GM19395 (cell line): ENCODE measurements around the gene SBNO2.

ENCODE experiments used
- ATAC-seq: cut with Tn5 transposase; IDR thresholded peaks from one replicate; pipeline ENCODE4 v1.9.1; 2021; ENCODE audit warnings: mild to moderate bottlenecking, moderate library complexity; ENCODE audit not compliant: unreplicated experiment

SBNO2 gene

DNA sequence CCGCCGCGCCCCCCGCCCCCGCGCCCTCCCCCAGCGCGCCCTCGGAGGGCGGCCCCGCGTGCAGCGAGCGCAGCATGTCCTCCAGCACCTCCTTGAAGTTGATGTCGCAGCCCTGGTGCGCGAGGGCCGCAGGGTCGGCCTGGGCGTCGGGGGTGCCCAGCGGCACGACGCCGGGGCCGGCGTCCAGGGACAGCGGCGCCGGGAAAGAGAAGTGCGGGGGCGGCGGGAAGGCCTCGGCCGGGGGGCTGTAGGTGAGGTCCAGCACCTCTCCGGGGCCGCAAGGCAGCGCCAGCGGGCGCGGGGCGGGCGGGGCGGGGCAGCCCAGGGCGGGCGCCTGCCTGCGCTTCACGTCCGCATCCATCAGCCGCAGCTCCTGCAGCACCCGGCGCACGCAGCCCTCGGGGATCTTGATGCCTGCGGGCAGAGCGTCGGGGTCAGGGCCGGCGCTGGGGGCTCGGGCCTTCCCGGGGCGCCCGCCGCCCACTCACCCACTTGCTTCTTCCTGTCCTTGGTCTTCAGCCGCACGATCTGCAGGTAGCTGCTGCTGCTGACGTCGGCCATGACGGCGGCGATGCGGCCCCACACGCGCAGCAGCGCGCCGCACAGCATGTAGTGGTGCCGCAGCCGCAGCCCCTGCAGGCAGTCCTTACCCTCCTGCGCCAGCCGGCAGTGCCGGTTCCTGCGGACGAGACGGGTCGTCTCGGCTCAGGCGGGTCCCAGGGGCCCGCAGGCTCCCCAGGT lies 65.6 kb downstream of the SBNO2 start:
- ATAC-seq: no peak

DNA sequence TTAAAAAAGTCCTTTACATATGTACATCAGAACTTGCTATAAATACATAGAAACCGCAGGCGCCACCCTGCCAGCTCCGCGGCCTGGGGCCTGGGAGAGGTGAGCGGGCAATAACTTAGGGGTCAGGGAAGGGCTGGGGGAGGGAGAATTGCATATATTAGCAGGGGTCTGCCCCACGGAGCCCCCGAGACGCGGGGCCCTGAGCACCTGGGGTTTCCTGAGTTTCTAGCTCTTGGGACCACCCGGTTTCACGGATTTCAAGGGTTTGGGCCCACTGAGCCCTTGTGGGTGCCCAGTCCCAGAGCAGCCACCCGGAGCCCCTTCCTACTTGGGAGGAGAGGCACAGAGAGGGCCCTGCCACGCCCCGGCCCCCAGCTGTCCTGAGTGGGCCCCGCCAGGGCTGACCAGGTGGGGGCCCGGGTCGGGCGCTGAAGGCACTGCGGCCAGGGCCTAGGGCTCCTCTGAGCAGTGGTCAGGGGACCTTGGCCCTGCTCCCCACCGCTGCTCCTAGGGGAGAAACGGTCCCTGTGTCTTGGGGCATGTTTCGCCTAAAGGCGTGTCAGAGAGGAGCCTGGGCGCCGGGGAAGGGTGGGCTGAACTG lies 66.3 kb downstream of the SBNO2 start:
- ATAC-seq: no peak

- no peak for ATAC-seq
These were observed 67.0 kb downstream of the SBNO2 start for GRCh38 chr19:1106841-1107660.

DNA sequence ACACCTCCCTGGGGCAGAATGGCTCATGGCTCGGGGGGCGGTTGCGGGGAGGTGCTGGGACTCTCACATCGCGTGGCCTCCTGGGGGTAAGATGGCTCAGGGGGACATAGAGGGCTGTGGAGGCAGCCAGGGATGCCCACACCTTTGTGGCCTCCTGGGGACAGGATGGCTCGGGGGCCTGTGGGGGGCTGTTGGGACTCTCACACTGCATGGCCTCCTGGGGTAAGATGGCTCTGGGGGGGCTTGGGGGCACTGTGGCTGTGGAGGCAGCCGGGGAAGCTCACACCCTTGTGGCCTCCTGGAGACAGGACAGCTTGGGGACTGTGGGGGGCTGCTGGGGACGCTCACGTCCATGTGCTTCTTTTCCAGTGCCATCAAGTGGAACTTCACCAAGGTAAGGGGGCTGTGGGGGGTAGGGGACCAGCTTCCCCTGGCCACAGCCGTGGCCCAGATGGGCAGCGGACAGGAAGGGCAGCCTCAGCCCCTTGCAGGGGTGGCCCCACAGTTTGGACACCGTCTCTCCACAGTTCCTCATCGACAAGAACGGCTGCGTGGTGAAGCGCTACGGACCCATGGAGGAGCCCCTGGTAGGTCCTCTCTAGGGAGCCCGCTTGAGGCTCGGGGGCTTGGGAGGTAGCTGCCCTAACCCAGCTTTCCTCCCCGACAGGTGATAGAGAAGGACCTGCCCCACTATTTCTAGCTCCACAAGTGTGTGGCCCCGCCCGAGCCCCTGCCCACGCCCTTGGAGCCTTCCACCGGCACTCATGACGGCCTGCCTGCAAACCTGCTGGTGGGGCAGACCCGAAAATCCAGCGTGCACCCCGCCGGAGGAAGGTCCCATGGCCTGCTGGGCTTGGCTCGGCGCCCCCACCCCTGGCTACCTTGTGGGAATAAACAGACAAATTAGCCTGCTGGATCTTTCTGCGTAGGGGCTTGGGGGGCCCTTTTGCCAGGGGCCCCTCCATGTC lies 67.9 kb downstream of the SBNO2 start:
- no peak for ATAC-seq

GRCh38 chr19:1105008-1105872 lies 68.8 kb downstream of the SBNO2 start:
- no peak for ATAC-seq

- ATAC-seq: peak; percentile 33
These were observed 69.6 kb downstream of the SBNO2 start for GRCh38 chr19:1104311-1105007.

DNA sequence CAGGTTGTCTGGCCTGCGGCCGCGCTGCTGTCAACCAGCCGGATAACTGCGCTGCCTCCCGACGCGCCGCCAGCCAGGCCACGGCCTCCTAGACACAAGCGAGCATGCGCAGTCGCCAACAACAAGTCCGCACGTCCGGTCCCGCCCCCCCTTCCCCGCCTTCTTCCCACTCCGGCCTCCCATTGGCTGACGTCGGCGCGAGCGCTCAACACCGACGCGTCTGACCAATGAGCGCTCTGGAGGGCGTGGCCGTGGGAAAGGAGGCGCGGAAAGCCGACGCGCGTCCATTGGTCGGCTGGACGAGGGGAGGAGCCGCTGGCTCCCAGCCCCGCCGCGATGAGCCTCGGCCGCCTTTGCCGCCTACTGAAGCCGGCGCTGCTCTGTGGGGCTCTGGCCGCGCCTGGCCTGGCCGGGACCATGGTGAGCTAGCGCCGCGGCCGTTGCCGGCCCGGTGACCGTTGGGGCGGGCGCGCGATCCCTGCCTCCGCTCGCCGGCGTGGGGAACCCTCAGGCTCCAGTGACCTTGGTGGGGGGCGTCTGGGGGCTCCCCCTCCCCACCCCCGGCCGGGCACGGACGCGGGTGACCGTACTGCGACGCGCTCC lies 70.3 kb downstream of the SBNO2 start, which contains the start of gene GPX4:
GPX4 (plus strand) TSS at position 287 of the 603 bp plus-strand sequence; CDS start at position 337, 50 bp downstream.
- peak; percentile 53 for ATAC-seq

GRCh38 chr19:1103132-1103707 lies 70.8 kb downstream of the SBNO2 start:
- ATAC-seq: peak; percentile 2

GRCh38 chr19:1102407-1103131 lies 71.5 kb downstream of the SBNO2 start:
- no peak for ATAC-seq

DNA sequence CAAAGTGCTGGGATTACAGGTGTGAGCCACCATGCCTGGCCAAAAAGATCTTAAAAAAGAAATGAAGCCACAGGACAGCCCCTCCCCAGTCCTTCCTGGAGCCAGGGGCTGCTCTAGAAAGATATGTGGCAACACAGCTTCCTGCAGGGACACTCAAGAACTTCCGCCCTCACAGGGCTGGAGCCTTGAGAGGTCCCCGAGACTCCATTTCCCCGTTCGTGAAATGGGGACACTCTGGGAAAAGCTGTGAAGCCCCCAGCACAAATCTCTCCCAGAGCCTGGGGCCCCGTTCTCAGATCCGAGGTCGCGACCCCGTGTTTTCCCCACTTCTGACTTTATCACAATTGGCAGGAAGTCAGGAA lies 72.8 kb downstream of the SBNO2 start:
- no peak for ATAC-seq

DNA sequence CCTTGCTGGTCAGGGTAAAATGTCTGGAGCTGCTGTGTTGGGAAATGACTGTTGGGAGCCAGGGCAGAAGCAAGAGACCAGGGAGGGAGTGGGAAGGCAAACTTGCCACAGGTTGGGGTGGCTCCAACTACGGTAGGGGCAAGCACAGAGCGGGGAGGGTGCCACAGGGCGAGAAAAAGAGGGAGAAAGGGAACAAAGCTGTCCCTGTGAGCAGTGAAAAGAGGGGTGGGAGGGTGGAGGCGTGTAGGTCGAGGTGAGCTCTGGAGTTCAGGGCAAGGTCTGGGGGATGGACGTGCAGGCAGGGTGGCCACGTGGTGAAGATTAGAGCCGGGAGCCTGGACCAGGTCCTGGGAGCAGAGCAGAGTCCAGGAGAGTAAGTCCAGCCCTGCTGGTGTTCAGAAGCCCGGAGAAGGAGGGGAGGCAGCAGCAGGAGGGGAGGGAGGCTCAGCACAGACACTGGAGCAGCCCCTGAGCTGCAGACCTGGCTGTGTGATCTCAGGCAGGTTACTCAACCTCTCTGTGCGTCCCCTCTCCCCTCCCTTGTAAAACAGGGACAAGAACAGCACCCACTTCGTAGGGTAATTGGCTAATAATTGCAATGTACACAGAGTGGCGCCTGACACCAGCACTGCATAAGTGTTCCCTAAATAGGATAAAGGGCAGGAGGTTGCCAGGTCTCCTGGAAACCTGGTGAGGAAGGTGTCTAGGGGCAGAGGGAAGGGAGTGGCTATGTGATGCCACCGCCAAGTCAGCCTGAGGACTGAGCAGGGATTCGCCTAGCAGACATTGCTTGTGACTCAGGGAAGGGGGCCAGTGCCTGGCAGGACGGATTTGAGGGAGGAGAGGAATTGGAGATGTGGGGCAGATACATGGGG lies 75.7 kb downstream of the SBNO2 start:
- no peak for ATAC-seq

GRCh38 chr19:1097810-1098176 lies 76.3 kb downstream of the SBNO2 start:
- no peak for ATAC-seq

DNA sequence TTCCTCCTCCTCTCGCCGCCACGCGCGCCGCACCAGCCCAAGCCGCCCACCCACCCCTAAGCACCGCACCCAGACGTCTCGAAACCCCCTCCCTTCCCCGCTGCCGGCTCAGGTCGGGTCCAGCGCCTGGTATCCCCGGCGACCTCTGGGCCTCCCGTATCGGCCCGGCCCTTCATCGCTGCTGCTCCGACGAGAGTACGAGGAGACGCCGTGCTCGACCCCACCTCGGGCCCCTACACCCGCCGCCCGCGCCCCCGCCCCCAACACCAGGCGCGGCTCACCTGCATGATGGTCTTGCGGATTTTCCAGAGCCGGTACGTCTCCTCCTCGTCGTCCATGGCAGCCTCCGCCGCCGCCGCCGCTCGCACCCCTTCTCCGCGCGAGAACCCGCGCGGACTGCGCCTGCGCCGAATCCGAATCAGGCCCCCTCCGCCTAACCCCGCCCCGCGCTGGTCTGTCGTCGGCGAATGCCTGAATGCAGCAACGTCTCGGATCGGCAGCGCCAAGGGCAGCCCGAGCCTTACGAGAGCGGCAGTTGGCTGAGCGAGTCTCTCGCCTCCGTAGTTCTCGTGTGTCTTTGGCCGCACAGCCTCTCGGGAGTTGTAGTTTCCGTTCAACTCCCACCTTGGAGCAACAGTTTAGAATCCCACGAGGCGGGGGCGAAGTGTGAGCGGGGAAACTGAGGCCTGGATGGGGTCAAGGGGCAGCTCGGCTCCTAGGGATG lies 78.9 kb downstream of the SBNO2 start, which contains the start of gene POLR2E:
POLR2E (minus strand) TSS at position 398 of the 724 bp plus-strand sequence; CDS start at position 338, 60 bp downstream.
- peak; percentile 62 for ATAC-seq

DNA sequence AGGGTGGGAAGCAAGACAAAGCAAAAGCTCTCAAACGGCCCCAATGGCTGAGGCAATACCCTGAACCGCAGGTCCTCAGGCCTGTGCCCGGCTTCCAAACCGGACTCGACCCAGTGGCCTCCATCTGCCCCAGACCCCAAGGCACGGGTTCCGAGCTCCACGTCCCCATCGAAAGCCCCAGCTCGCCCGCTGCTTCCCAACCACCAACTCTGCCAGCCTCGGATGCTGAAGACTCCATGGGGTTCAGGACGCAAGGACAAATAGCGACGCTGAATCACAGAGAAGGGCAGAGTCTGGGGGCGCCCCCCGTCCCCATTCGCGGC lies 79.5 kb downstream of the SBNO2 start:
- no peak for ATAC-seq

- no peak for ATAC-seq
These were observed 80.1 kb downstream of the SBNO2 start for GRCh38 chr19:1093811-1094553.
